Activated T-helper 2 cell treated with anti-CD3 and anti-CD28 coated beads, Interferon-gamma antibody, Interleukin-2, Interleukin-4, amounts not matched to agents 10 μg/mL and 5 μg/mL and 100 μg/mL, durations not matched to agents 14 hours and 24 hours and 36 hours (primary cell): ENCODE measurements around the gene COL4A1. TPM values are rescaled to one million over a fixed set of nuclear protein-coding genes. Genes with fewer than 3 reads are reported as not detected.

Experiments
- DNase-seq: peaks from one replicate; pipeline ENCODE4 v3.0.0; 2021; ENCODE audit warnings: low spot score
- H3K27ac Mint-ChIP-seq: one replicate; pipeline ENCODE4 v1.8.0; 2021; ENCODE audit warnings: mixed read lengths
- H3K27me3 Mint-ChIP-seq: one replicate; pipeline ENCODE4 v1.8.0; 2021; ENCODE audit warnings: low read depth, mixed read lengths
- H3K36me3 Mint-ChIP-seq: one replicate; pipeline ENCODE4 v1.8.0; 2021; ENCODE audit warnings: low read depth, mixed read lengths
- H3K4me1 Mint-ChIP-seq: one replicate; pipeline ENCODE4 v1.8.0; 2021; ENCODE audit warnings: low read depth, mixed read lengths
- H3K4me3 Mint-ChIP-seq: one replicate; pipeline ENCODE4 v1.8.0; 2021; ENCODE audit warnings: low read depth, mild to moderate bottlenecking, moderate library complexity, mixed read lengths
- H3K9me3 Mint-ChIP-seq: one replicate; pipeline ENCODE4 v1.8.0; 2021; ENCODE audit warnings: mixed read lengths
- intact Hi-C: fragments of 100-400 bp; cut with micrococcal nuclease; formaldehyde crosslinking; loops from one replicate; pipeline ENCODE4 v1.15.1; 2023
- total RNA-seq: library from RNA; stranded (reverse); gene quantifications from 2 replicates; pipeline ENCODE4 v1.2.3, GENCODE V29; 2022

Gene COL4A1
- total RNA-seq, 1 donor from 2014 or later = not detected

- Mint-ChIP-seq H3K27me3 (peaks cover 23% of the 10 kb centered on the region), H3K9me3 (no peaks in the 10 kb centered on the region), H3K4me1 (peaks cover 10% of the 10 kb centered on the region), H3K4me3 (no peak overlapping the region), H3K36me3 (no peaks in the 10 kb centered on the region), H3K27ac (no peak overlapping the region)
- DNase-seq = no peak
- intact Hi-C loops = no loop called here
Measured at GRCh38 chr13:110133425-110134235, 173.3 kb downstream of the COL4A1 start.

GRCh38 chr13:110132225-110132982 lies 174.6 kb downstream of the COL4A1 start:
- peaks cover 3% of the 10 kb centered on the region for H3K4me1 Mint-ChIP-seq
- peaks cover 24% of the 10 kb centered on the region for H3K27me3 Mint-ChIP-seq
- intact Hi-C loops = no loop called here
- no peak overlapping the region for H3K4me3 Mint-ChIP-seq
- no peaks in the 10 kb centered on the region for H3K9me3 Mint-ChIP-seq
- no peak for DNase-seq
- H3K36me3 Mint-ChIP-seq = no peaks in the 10 kb centered on the region
- no peak overlapping the region for H3K27ac Mint-ChIP-seq

GRCh38 chr13:110131424-110131823 lies 175.5 kb downstream of the COL4A1 start:
- intact Hi-C loops = no loop called here
- H3K4me1 Mint-ChIP-seq = no peaks in the 10 kb centered on the region
- H3K27ac Mint-ChIP-seq = no peak overlapping the region
- no peaks in the 10 kb centered on the region for H3K9me3 Mint-ChIP-seq
- H3K4me3 Mint-ChIP-seq = no peak overlapping the region
- no peak for DNase-seq
- no peaks in the 10 kb centered on the region for H3K36me3 Mint-ChIP-seq
- peaks cover 29% of the 10 kb centered on the region for H3K27me3 Mint-ChIP-seq

GRCh38 chr13:110130431-110130830 lies 176.5 kb downstream of the COL4A1 start:
- Mint-ChIP-seq H3K27ac (no peak overlapping the region), H3K27me3 (peaks cover 31% of the 10 kb centered on the region), H3K9me3 (no peaks in the 10 kb centered on the region), H3K4me3 (no peak overlapping the region), H3K4me1 (no peaks in the 10 kb centered on the region), H3K36me3 (no peaks in the 10 kb centered on the region)
- intact Hi-C loops = no loop called here
- no peak for DNase-seq

GRCh38 chr13:110129539-110130186 lies 177.3 kb downstream of the COL4A1 start:
- DNase-seq = no peak
- H3K27me3 Mint-ChIP-seq = peaks cover 32% of the 10 kb centered on the region
- no peak overlapping the region for H3K4me3 Mint-ChIP-seq
- no peak overlapping the region for H3K27ac Mint-ChIP-seq
- H3K4me1 Mint-ChIP-seq = no peaks in the 10 kb centered on the region
- H3K36me3 Mint-ChIP-seq = no peaks in the 10 kb centered on the region
- H3K9me3 Mint-ChIP-seq = no peaks in the 10 kb centered on the region
- intact Hi-C loops = no loop called here

GRCh38 chr13:110129076-110129475 lies 177.9 kb downstream of the COL4A1 start:
- no peak overlapping the region for H3K4me3 Mint-ChIP-seq
- H3K36me3 Mint-ChIP-seq = no peaks in the 10 kb centered on the region
- intact Hi-C loops = no loop called here
- no peak overlapping the region for H3K27ac Mint-ChIP-seq
- peaks cover 36% of the 10 kb centered on the region for H3K27me3 Mint-ChIP-seq
- no peak for DNase-seq
- H3K9me3 Mint-ChIP-seq = no peaks in the 10 kb centered on the region
- H3K4me1 Mint-ChIP-seq = no peaks in the 10 kb centered on the region

GRCh38 chr13:110128546-110128945 lies 178.4 kb downstream of the COL4A1 start:
- H3K27ac Mint-ChIP-seq = no peak overlapping the region
- intact Hi-C loops = no loop called here
- H3K27me3 Mint-ChIP-seq = peaks cover 34% of the 10 kb centered on the region
- no peak for DNase-seq
- H3K4me1 Mint-ChIP-seq = peaks cover 1% of the 10 kb centered on the region
- no peaks in the 10 kb centered on the region for H3K9me3 Mint-ChIP-seq
- no peaks in the 10 kb centered on the region for H3K36me3 Mint-ChIP-seq
- H3K4me3 Mint-ChIP-seq = no peak overlapping the region

- Mint-ChIP-seq H3K27me3 (peaks cover 33% of the 10 kb centered on the region), H3K27ac (no peak overlapping the region), H3K36me3 (no peaks in the 10 kb centered on the region), H3K4me1 (peaks cover 1% of the 10 kb centered on the region), H3K9me3 (no peaks in the 10 kb centered on the region), H3K4me3 (no peak overlapping the region)
- no peak for DNase-seq
- intact Hi-C loops = no loop called here
Measured at GRCh38 chr13:110127986-110128511, 178.9 kb downstream of the COL4A1 start.

GRCh38 chr13:110126391-110126961 lies 180.5 kb downstream of the COL4A1 start:
- Mint-ChIP-seq H3K9me3 (no peaks in the 10 kb centered on the region), H3K27me3 (peaks cover 38% of the 10 kb centered on the region), H3K27ac (no peak overlapping the region), H3K4me1 (peaks cover 1% of the 10 kb centered on the region), H3K4me3 (no peak overlapping the region), H3K36me3 (no peaks in the 10 kb centered on the region)
- intact Hi-C loops = no loop called here
- DNase-seq = no peak

- peaks cover 38% of the 10 kb centered on the region for H3K27me3 Mint-ChIP-seq
- H3K36me3 Mint-ChIP-seq = no peaks in the 10 kb centered on the region
- peaks cover 1% of the 10 kb centered on the region for H3K4me1 Mint-ChIP-seq
- DNase-seq = no peak
- no peak overlapping the region for H3K4me3 Mint-ChIP-seq
- H3K9me3 Mint-ChIP-seq = no peaks in the 10 kb centered on the region
- H3K27ac Mint-ChIP-seq = no peak overlapping the region
- intact Hi-C loops = no loop called here
Measured at GRCh38 chr13:110125613-110126272, 181.2 kb downstream of the COL4A1 start.

GRCh38 chr13:110125157-110125556 lies 181.8 kb downstream of the COL4A1 start:
- H3K4me1 Mint-ChIP-seq = peaks cover 1% of the 10 kb centered on the region
- DNase-seq = no peak
- no peak overlapping the region for H3K27ac Mint-ChIP-seq
- H3K27me3 Mint-ChIP-seq = peaks cover 38% of the 10 kb centered on the region
- no peaks in the 10 kb centered on the region for H3K36me3 Mint-ChIP-seq
- intact Hi-C loops = no loop called here
- H3K4me3 Mint-ChIP-seq = no peak overlapping the region
- H3K9me3 Mint-ChIP-seq = no peaks in the 10 kb centered on the region
